Aorta (tissue), 5 donors: Measurements from ENCODE around the gene RALGAPA1. TPM values are rescaled to one million over a fixed set of nuclear protein-coding genes. Genes with fewer than 3 reads are reported as not detected.

Source experiments
- ATAC-seq: fragments of 200-7000 bp; cut with Tn5 transposase; one replicate; pipeline ENCODE4 v1.9.1; 2022; ENCODE audit warnings: moderate library complexity; ENCODE audit not compliant: low FRiP score
- DNase-seq, 2 donors: peaks; one replicate each; pipeline ENCODE4 v3.0.0-alpha.2; 2020
- H3K27ac ChIP-seq, 2 donors: one replicate each; pipeline ENCODE4 v1.5.1; 2013; ENCODE audit warnings: low read length in 2 of 2, mild to moderate bottlenecking in 2 of 2, moderate library complexity in 2 of 2, control low read depth in 1 of 2, inconsistent platforms in 1 of 2, low read depth in 1 of 2
- H3K27me3 ChIP-seq, 2 donors: one replicate each; pipeline ENCODE4 v1.6.1; 2013; ENCODE audit warnings: control low read depth in 1 of 2, low read length in 1 of 2, mild to moderate bottlenecking in 1 of 2, moderate library complexity in 1 of 2; ENCODE audit not compliant: insufficient read depth in 2 of 2, control insufficient read depth in 1 of 2
- H3K36me3 ChIP-seq, 2 donors: one replicate each; pipeline ENCODE4 v1.6.1; 2013; ENCODE audit warnings: control low read depth in 1 of 2, low read length in 1 of 2, mild to moderate bottlenecking in 1 of 2; ENCODE audit not compliant: insufficient read depth in 2 of 2, control insufficient read depth in 1 of 2
- H3K4me1 ChIP-seq, 2 donors: one replicate each; pipeline ENCODE4 v1.6.1; 2013; ENCODE audit warnings: low read length in 2 of 2, control low read depth in 1 of 2, mild to moderate bottlenecking in 1 of 2, moderate library complexity in 1 of 2; ENCODE audit not compliant: insufficient read depth in 2 of 2, control insufficient read depth in 1 of 2
- H3K4me3 ChIP-seq, 2 donors: one replicate each; pipeline ENCODE4 v1.5.1; 2013; ENCODE audit warnings: low read length in 2 of 2, control low read depth in 1 of 2, mild to moderate bottlenecking in 1 of 2
- H3K9me3 ChIP-seq: one replicate; pipeline ENCODE4 v1.6.1; 2013; ENCODE audit warnings: mild to moderate bottlenecking, low read length; ENCODE audit not compliant: control insufficient read depth
- WGBS, 2 donors: extraction: QIAGEN DNeasy Blood & Tissue Kit; methylation state at CpG; one replicate each; pipeline ENCODE4 v1.1.7; 2013; 5-methylcytosine and 5-hydroxymethylcytosine counted together
- intact Hi-C, 2 donors: fragments of 100-400 bp; cut with DNase I; formaldehyde crosslinking; loops; one replicate each; pipeline versions ENCODE4 v1.14.2 to v1.15.0; 2022
- polyA plus RNA-seq, 2 donors: library from polyadenylated mRNA; stranded (reverse); fragments of 200-250 nt; gene quantifications; one replicate each; pipeline ENCODE4 v1.2.3, GENCODE V29; 2013
- total RNA-seq, 2 donors: library from RNA; stranded (reverse); fragmentation: NEBNext Ultra II Directional; extraction: Animal tissue kit (Norgen Biotek cat#: 25700); gene quantifications; one replicate each; pipeline ENCODE4 v1.2.1, GENCODE V29; 2021
- donor health status: healthy with polysubstance abuse.
- donor health status: Bipolar disorder and iron deficiency.
- donor health status: DM: no; HTN: no; CAD: no.
- donor health status: DM: no; HTN: no; CAD: no.
- donor health status: DM: yes; HTN: yes; CAD: no.

The RALGAPA1 gene
- total and polyA plus RNA-seq, 4 donors: 5.1 to 91.0 (median 56.2) TPM

DNA sequence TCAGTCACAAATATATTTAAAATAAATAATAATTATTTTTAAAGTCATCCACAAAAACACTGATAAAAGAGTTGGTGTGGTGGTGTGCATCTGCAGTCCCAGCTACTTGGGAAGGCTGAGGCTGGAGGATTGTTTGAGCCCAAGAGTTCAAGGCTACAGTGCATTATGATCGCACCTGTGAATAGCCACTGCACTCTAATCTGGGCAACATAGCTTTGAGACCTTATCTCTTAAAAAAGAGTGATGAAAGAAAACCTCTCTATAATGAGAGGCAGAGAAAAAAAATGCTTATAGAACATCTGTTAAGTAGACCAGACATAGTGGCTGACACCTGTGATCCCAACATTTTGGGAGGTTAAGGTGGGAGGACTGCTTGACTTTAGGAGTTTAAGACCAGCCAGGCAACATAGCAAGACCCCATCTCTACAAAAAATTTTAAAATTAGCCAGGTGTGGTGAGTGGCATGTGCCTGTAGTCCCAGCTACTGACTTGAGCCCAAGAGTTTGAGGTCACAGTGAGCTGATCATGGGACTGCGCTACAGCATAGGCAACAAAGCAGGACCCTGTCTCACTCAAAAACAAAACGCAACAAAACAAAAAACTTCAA lies 50.5 kb downstream of the RALGAPA1 start:
- Histone ChIP-seq H3K4me3 (no peak overlapping the region), H3K4me1 (no peaks in the 10 kb centered on the region), H3K27ac (no peak overlapping the region), H3K9me3 (no peaks in the 10 kb centered on the region), H3K27me3 (no peaks in the 10 kb centered on the region), H3K36me3 (peaks cover 0 to 4% of the 10 kb centered on the region in 2 donors)
- no peak for DNase-seq
- 97 to 98% methylated on average over 3 of the region's 3 CpGs for WGBS, 2 donors
- ATAC-seq: no peak
- intact Hi-C loops: no loop called here

DNA sequence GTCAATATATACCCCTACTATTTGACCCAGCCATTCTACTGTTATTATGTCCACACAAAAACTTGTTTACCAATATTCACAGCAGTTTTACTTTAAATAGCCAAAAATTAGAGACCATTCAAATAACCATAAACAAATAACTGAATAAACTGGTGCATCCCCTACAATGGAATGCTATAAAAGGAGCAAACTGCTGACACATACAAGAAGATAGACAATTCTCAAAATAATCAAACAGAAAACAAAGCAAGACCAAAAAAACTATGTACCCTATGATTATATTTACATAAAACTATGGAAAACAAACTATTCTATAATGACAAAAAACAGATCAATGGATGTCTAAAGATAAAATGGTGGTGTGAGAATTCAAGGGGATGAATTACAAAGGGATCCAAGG lies 54.4 kb downstream of the RALGAPA1 start:
- DNase-seq (no peak), ATAC-seq (no peak)
- H3K36me3 ChIP-seq: peaks cover 2 to 6% of the 10 kb centered on the region in 2 donors
- no peaks in the 10 kb centered on the region for H3K9me3 ChIP-seq
- no peak overlapping the region for H3K4me3 ChIP-seq
- H3K27ac ChIP-seq: no peak overlapping the region
- H3K4me1 ChIP-seq: no peaks in the 10 kb centered on the region
- H3K27me3 ChIP-seq: no peaks in the 10 kb centered on the region
- intact Hi-C loops: no loop called here

DNA sequence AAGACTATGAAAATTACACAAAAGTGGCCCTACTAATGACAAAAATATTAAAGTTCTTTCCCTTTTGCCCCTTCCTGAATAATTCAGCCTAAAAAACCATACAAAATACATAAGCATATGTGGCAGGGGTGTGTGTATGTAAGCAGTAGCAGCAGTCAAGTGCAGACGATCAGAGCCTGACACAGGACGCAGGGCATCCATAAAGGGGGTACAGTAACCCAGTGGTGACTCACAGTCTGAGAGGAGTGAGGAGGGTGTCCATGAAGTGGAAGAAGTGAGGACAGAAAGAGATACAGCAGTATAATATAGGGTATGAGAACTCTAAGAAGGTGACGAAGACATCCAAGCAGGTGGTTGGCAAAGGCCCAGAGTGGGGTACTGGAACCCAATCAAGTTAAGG lies 56.7 kb downstream of the RALGAPA1 start:
- 85 to 86% methylated on average over 3 of the region's 3 CpGs for WGBS, 2 donors
- no peak for ATAC-seq
- intact Hi-C loops: no loop called here
- DNase-seq: no peak
- Histone ChIP-seq H3K4me1 (no peaks in the 10 kb centered on the region), H3K4me3 (no peak overlapping the region), H3K27me3 (no peaks in the 10 kb centered on the region), H3K36me3 (peaks cover 2% of the 10 kb centered on the region in 2 donors), H3K27ac (no peak overlapping the region), H3K9me3 (no peaks in the 10 kb centered on the region)

DNA sequence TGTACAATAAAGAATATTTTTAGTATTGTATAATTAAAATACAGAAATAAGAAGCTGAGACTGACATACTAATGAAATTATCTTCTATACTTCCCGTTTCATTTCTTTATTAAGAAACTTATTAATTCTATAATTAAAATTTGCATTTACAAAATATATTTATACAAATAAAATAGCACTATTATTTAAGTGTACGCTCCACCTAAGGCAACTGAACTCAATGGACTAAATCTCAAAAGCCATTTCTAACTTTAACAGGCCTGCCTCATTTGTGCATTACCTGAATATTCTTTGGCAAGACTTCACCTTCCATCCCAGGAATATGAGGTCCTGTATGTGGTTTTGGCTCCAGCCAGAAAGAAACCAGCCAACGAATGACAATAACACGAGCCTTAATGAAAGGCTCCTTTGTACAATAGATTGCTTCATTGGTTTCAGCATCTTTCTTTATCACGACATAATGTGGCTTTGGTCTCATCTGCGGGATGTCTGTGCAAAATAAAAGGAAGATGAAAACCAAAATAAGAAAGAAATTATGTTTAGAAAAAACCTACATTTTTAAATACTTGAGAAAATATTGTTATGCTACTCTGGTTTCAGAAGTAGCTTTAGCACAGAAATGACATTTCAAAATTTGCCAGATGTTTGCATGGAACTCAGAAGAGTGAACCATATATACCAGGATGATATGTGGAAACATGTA lies 58.7 kb downstream of the RALGAPA1 start:
- H3K27ac ChIP-seq: no peak overlapping the region
- no peaks in the 10 kb centered on the region for H3K4me1 ChIP-seq
- WGBS, 2 donors: 88 to 92% methylated on average over 6 of the region's 6 CpGs
- H3K27me3 ChIP-seq: no peaks in the 10 kb centered on the region
- intact Hi-C loops: no loop called here
- H3K36me3 ChIP-seq: peaks cover 2% of the 10 kb centered on the region in 2 donors
- H3K9me3 ChIP-seq: no peaks in the 10 kb centered on the region
- H3K4me3 ChIP-seq: no peak overlapping the region
- ATAC-seq (no peak), DNase-seq (no peak)

DNA sequence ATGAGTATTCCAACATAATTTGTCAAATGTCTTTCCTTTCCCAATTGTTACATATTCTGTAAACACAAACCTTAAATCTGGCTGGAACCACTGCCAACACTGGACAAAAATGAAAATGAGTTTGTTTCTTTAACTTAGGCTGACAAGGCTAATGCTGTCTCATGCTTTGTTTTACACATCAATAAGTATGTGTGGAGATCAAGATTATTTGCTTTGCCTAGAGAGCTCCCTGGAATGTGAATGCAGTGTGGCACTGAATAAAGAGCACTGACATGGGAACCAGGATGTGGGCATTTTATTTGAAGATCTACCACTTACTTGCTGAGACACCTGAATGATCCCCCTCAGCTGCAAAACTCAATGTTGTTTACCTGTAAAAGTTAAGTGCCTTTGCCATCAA lies 61.7 kb downstream of the RALGAPA1 start:
- H3K27ac ChIP-seq: no peak overlapping the region
- H3K4me3 ChIP-seq: no peak overlapping the region
- ATAC-seq: no peak
- H3K27me3 ChIP-seq: no peaks in the 10 kb centered on the region
- DNase-seq: no peak
- H3K36me3 ChIP-seq: peaks cover 0 to 2% of the 10 kb centered on the region in 2 donors
- no peaks in the 10 kb centered on the region for H3K4me1 ChIP-seq
- no peaks in the 10 kb centered on the region for H3K9me3 ChIP-seq
- intact Hi-C loops: no loop called here

DNA sequence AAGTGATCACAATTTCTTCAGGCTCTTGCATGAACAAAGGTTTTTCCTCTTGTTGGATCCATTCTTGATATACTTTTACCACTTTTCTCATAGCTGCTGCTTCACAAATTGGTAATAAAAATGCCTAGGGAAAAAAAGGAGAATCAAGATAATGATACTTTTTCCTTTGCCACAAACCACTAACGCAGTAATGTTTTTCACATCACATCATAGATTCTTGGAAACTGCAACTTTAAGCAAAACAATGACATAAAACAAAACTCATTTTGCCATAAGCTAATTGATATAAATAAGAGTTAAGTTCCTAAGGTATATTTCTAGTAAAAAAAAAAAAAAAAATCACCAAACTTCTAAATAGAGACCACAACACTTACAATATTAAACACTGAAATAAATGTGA lies 66.7 kb downstream of the RALGAPA1 start:
- Histone ChIP-seq H3K9me3 (no peaks in the 10 kb centered on the region), H3K36me3 (no peaks in the 10 kb centered on the region), H3K4me1 (no peaks in the 10 kb centered on the region), H3K27ac (no peak overlapping the region), H3K27me3 (no peaks in the 10 kb centered on the region), H3K4me3 (no peak overlapping the region)
- intact Hi-C loops: no loop called here
- no peak for ATAC-seq
- WGBS, 2 donors: 99 to 100% methylated on average over 1 of the region's 1 CpG
- DNase-seq: no peak

DNA sequence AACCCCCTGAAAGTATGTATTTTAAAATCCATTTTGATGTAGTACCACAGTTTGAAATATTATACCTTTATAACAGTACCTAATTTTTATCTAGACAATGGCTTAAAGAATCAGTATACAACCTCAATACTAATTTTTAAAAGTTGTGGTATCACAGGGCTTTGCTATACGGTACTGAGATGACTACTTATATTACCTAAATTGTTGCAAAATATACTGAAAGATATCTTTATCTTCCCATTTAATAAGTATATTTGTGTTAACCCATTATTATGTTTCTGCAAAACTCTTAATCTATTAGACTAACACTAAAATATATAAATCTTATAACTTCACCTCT lies 67.1 kb downstream of the RALGAPA1 start:
- intact Hi-C loops: no loop called here
- no peaks in the 10 kb centered on the region for H3K27me3 ChIP-seq
- 88 to 92% methylated on average over 1 of the region's 1 CpG for WGBS, 2 donors
- no peaks in the 10 kb centered on the region for H3K36me3 ChIP-seq
- no peaks in the 10 kb centered on the region for H3K9me3 ChIP-seq
- ATAC-seq (no peak), DNase-seq (no peak)
- no peaks in the 10 kb centered on the region for H3K4me1 ChIP-seq
- no peak overlapping the region for H3K4me3 ChIP-seq
- no peak overlapping the region for H3K27ac ChIP-seq

DNA sequence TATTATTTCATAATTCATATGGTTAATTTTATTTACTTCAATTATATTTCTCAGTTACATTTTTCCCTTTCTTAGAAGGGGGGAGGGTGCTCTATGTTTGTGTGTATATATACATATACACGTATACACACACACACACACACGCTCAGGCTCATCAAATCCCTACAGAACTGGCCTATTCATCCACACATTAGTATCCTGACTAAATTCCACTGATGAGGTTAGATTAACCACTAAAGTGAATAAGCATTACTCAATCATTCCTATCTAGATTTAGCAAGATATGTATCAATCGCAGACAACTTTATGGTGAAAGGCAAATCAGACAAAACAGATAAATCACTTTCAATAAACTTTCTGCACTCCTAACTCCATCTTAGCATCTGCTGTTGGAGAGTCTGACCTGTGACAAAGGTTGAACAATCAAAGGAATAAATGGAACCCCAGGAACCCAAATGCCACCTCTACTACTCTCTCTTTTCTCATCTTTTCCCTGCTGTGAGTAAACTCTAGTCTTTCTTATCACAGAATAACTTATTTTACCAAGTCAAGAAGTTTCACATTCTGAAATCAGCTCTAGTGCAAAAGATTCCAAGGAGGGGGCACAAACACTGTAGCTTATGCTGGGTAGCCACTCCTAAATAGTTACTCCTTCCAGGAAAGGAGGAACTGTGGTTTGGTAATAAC lies 67.6 kb downstream of the RALGAPA1 start:
- H3K4me1 ChIP-seq: no peaks in the 10 kb centered on the region
- H3K9me3 ChIP-seq: no peaks in the 10 kb centered on the region
- intact Hi-C loops: no loop called here
- DNase-seq (no peak), ATAC-seq (no peak)
- H3K27ac ChIP-seq: no peak overlapping the region
- no peaks in the 10 kb centered on the region for H3K27me3 ChIP-seq
- no peaks in the 10 kb centered on the region for H3K36me3 ChIP-seq
- WGBS, 2 donors: 90 to 93% methylated on average over 3 of the region's 3 CpGs
- H3K4me3 ChIP-seq: no peak overlapping the region

DNA sequence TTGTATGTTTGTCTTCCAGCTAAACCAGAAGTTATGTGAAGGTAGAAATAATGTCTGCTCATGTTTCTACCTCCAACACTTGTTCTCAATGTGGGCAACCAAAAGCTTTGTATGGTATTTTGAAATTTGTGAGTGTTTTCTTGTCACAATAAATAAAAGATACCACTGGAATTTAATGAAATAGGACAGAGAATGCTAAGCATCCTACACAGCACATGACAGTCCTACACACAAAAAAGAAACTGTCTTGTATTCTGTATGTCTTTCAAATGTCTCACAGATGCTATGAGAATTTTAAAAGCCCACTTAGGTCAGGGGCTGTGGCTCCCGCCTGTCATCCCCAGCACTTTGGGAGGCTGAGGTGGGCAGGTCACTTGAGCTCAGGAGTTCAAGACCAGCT lies 68.9 kb downstream of the RALGAPA1 start:
- Histone ChIP-seq H3K4me3 (no peak overlapping the region), H3K27ac (no peak overlapping the region), H3K4me1 (no peaks in the 10 kb centered on the region), H3K9me3 (no peaks in the 10 kb centered on the region), H3K36me3 (no peaks in the 10 kb centered on the region), H3K27me3 (no peaks in the 10 kb centered on the region)
- intact Hi-C loops: no loop called here
- DNase-seq (no peak), ATAC-seq (no peak)
- 90 to 94% methylated on average over 1 of the region's 1 CpG for WGBS, 2 donors
